ENCODE data around the gene HACE1.
"Not testable (repeated sequence)": the region's sequence is repeated elsewhere in the genome, so short reads cannot be mapped to it uniquely, and the experiment has no call there.

Gene HACE1

DNA sequence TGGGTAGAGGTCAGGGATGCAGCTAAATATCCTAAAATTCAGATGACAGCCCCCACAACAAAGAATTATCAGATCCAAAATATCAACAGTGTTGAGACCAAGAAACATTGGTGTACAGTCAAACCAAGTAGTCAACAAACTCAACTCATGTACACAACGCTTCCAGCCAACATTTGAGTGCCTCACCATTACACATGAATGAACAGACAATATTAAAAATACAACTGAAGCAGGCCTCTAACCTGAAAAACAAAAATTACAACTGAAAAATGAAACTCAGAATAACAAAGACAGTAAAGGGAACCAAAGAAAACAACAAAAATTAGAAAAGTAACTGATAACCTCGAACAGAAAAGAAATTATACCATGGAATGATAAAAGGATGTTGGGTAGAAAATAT lies 46.2 kb downstream of the HACE1 start:
- no peaks in the 10 kb centered on the region for H3K36me3 ChIP-seq (ENCODE audit: control insufficient read depth, low read length)
- H4K20me1 ChIP-seq (ENCODE audit: control insufficient read depth, insufficient read depth, low read depth, low read length): no peaks in the 10 kb centered on the region
- no peaks in the 10 kb centered on the region for H3K9me2 ChIP-seq (replicated peaks; ENCODE audit: control insufficient read depth, low read length)
- H3K9me3 ChIP-seq (ENCODE audit: control insufficient read depth, insufficient read depth, low read length): no peaks in the 10 kb centered on the region
- no peaks in the 10 kb centered on the region for H3F3A ChIP-seq (ENCODE audit: control insufficient read depth, insufficient read depth)
- TF ChIP-seq, protein P1, sequence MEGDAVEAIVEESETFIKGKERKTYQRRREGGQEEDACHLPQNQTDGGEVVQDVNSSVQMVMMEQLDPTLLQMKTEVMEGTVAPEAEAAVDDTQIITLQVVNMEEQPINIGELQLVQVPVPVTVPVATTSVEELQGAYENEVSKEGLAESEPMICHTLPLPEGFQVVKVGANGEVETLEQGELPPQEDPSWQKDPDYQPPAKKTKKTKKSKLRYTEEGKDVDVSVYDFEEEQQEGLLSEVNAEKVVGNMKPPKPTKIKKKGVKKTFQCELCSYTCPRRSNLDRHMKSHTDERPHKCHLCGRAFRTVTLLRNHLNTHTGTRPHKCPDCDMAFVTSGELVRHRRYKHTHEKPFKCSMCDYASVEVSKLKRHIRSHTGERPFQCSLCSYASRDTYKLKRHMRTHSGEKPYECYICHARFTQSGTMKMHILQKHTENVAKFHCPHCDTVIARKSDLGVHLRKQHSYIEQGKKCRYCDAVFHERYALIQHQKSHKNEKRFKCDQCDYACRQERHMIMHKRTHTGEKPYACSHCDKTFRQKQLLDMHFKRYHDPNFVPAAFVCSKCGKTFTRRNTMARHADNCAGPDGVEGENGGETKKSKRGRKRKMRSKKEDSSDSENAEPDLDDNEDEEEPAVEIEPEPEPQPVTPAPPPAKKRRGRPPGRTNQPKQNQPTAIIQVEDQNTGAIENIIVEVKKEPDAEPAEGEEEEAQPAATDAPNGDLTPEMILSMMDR (IDR thresholded peaks at IDR 0.05; ENCODE audit: low read depth, low read length, poor library complexity, severe bottlenecking): no peak
- TF ChIP-seq EZH2phosphoT487 (IDR thresholded peaks at IDR 0.05; ENCODE audit: borderline replicate concordance, low read length): no peak
- H3K4me3 ChIP-seq (ENCODE audit: low read length): no peak overlapping the region
- H3K79me2 ChIP-seq (ENCODE audit: control insufficient read depth, low read length): no peaks in the 10 kb centered on the region
- no peak overlapping the region for H3K4me2 ChIP-seq (ENCODE audit: low read length)
- no peak overlapping the region for H3K27ac ChIP-seq (ENCODE audit: low read depth, low read length)
- H3K4me1 ChIP-seq (ENCODE audit: control insufficient read depth, low read length): no peaks in the 10 kb centered on the region
- no peaks in the 10 kb centered on the region for H3K27me3 ChIP-seq (ENCODE audit: control insufficient read depth, low read length)

DNA sequence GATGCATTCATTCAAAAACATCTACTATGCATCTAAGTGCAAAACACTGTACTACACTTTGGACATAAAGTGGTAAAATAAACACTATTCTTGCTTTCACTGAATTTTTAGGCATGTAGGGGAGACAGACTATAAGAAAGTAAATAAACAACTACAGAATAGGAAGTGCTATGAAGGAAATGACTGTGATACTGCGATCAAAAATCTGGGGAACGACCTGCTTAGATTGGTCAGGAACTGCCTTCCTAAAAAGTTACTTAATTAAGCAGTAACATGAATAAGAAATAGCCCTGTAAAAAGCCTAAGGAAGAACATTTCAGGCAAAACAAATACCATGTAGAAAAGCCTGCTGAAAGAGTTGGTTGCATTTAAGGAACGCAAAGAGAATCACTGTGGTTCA lies 50.6 kb downstream of the HACE1 start:
- H3K4me3 ChIP-seq (ENCODE audit: low read length): no peak overlapping the region
- H3K9me2 ChIP-seq (replicated peaks; ENCODE audit: control insufficient read depth, low read length): no peaks in the 10 kb centered on the region
- no peaks in the 10 kb centered on the region for H3K9me3 ChIP-seq (ENCODE audit: control insufficient read depth, insufficient read depth, low read length)
- H3K27me3 ChIP-seq (ENCODE audit: control insufficient read depth, low read length): no peaks in the 10 kb centered on the region
- no peaks in the 10 kb centered on the region for H4K20me1 ChIP-seq (ENCODE audit: control insufficient read depth, insufficient read depth, low read depth, low read length)
- no peaks in the 10 kb centered on the region for H3F3A ChIP-seq (ENCODE audit: control insufficient read depth, insufficient read depth)
- no peaks in the 10 kb centered on the region for H3K4me1 ChIP-seq (ENCODE audit: control insufficient read depth, low read length)
- no peak overlapping the region for H3K4me2 ChIP-seq (ENCODE audit: low read length)
- H3K27ac ChIP-seq (ENCODE audit: low read depth, low read length): no peak overlapping the region
- H3K79me2 ChIP-seq (ENCODE audit: control insufficient read depth, low read length): no peaks in the 10 kb centered on the region
- TF ChIP-seq, protein P1 (IDR thresholded peaks at IDR 0.05; ENCODE audit: low read depth, low read length, poor library complexity, severe bottlenecking): no peak
- no peak for TF ChIP-seq EZH2phosphoT487 (IDR thresholded peaks at IDR 0.05; ENCODE audit: borderline replicate concordance, low read length)
- H3K36me3 ChIP-seq (ENCODE audit: control insufficient read depth, low read length): no peaks in the 10 kb centered on the region

DNA sequence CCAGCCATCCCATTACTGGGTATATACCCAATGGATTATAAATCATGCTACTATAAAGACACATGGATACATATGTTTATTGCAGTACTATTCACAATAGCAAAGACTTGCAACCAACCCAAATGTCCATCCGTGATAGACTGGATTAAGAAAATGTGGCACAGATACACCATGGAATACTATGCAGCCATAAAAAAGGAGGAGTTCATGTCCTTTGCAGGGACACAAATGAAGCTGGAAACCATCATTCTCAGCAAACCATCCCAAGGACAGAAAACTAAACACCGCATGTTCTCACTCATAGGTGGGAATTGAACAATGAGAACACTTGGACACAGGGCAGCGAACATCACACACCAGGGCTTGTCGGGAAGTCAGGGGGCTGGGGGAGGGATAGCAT lies 54.4 kb downstream of the HACE1 start:
- H3F3A ChIP-seq (ENCODE audit: control insufficient read depth, insufficient read depth); H3K27ac ChIP-seq (ENCODE audit: low read depth, low read length); H3K79me2 ChIP-seq (ENCODE audit: control insufficient read depth, low read length); H3K27me3 ChIP-seq (ENCODE audit: control insufficient read depth, low read length); H3K36me3 ChIP-seq (ENCODE audit: control insufficient read depth, low read length); H3K4me3 ChIP-seq (ENCODE audit: low read length); H3K9me2 ChIP-seq (replicated peaks; ENCODE audit: control insufficient read depth, low read length); H3K9me3 ChIP-seq (ENCODE audit: control insufficient read depth, insufficient read depth, low read length); H4K20me1 ChIP-seq (ENCODE audit: control insufficient read depth, insufficient read depth, low read depth, low read length); H3K4me2 ChIP-seq (ENCODE audit: low read length); H3K4me1 ChIP-seq (ENCODE audit: control insufficient read depth, low read length): not testable (repeated sequence)

DNA sequence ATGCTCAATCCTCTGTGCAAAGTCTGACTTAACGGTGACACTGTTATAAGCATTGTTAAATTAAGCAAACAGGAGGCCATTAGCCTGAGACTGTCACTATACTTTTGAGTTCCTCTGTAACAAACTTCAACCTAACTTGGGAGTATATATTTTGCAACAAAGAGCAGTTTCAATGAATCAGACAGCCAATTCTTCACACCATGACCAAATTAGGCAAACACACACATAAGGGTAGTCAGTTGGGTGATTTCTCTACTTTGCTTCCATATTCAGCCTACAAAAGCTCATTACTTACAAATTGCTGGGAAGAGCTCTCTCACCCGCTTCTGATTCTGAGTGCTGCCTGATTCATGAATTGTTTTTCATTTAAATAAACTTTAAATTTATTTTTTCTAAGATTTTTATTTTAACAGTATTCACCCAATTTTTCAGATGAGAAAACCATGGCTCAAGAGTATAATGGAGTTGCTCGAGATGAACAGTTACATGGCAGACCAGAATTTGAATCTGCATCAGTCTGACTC lies 60.5 kb downstream of the HACE1 start:
- no peaks in the 10 kb centered on the region for H3F3A ChIP-seq (ENCODE audit: control insufficient read depth, insufficient read depth)
- no peaks in the 10 kb centered on the region for H4K20me1 ChIP-seq (ENCODE audit: control insufficient read depth, insufficient read depth, low read depth, low read length)
- no peaks in the 10 kb centered on the region for H3K9me2 ChIP-seq (replicated peaks; ENCODE audit: control insufficient read depth, low read length)
- H3K4me1 ChIP-seq (ENCODE audit: control insufficient read depth, low read length): no peaks in the 10 kb centered on the region
- no peaks in the 10 kb centered on the region for H3K36me3 ChIP-seq (ENCODE audit: control insufficient read depth, low read length)
- H3K79me2 ChIP-seq (ENCODE audit: control insufficient read depth, low read length): no peaks in the 10 kb centered on the region
- no peaks in the 10 kb centered on the region for H3K9me3 ChIP-seq (ENCODE audit: control insufficient read depth, insufficient read depth, low read length)
- H3K4me2 ChIP-seq (ENCODE audit: low read length): no peak overlapping the region
- H3K27me3 ChIP-seq (ENCODE audit: control insufficient read depth, low read length): no peaks in the 10 kb centered on the region
- no peak overlapping the region for H3K4me3 ChIP-seq (ENCODE audit: low read length)
- no peak overlapping the region for H3K27ac ChIP-seq (ENCODE audit: low read depth, low read length)
- TF ChIP-seq, protein P1 (IDR thresholded peaks at IDR 0.05; ENCODE audit: low read depth, low read length, poor library complexity, severe bottlenecking): no peak
- no peak for TF ChIP-seq EZH2phosphoT487 (IDR thresholded peaks at IDR 0.05; ENCODE audit: borderline replicate concordance, low read length)
